ENCODE results near the gene IPCEF1. TPM values are rescaled to one million over a fixed set of nuclear protein-coding genes. Genes with fewer than 3 reads are reported as not detected.

Gene IPCEF1
- total and polyA plus RNA-seq, 2 experiments from 2014 or later: 0.80 TPM; not detected in 1

- DNase-seq (ENCODE audit: low spot score): no peak
- Histone ChIP-seq H3K27ac (no peak overlapping the region), H4K20me1 (ENCODE audit: insufficient read depth, poor library complexity, severe bottlenecking) (no peaks in the 10 kb centered on the region), H3K27me3 (no peaks in the 10 kb centered on the region), H2AFZ (no peak overlapping the region), H3K9me2 (replicated peaks; ENCODE audit: insufficient read depth) (no peaks in the 10 kb centered on the region), H3K9me3 (ENCODE audit: low read depth) (no peaks in the 10 kb centered on the region), H3K4me2 (no peak overlapping the region), H3K4me1 (ENCODE audit: insufficient read depth) (no peaks in the 10 kb centered on the region), H3K36me3 (replicated peaks; ENCODE audit: insufficient read depth, low read depth) (no peaks in the 10 kb centered on the region), H3K79me2 (no peaks in the 10 kb centered on the region), H3K4me3 (no peak overlapping the region)
- TF ChIP-seq CTCF (IDR thresholded peaks at IDR 0.05; ENCODE audit: poor library complexity) (no peak), EZH2 (IDR thresholded peaks at IDR 0.05; ENCODE audit: borderline replicate concordance) (no peak), EZH2phosphoT487 (IDR thresholded peaks at IDR 0.05; ENCODE audit: low read depth, severe bottlenecking, unreplicated experiment) (no peak)
- WGBS (ENCODE audit: low lambda C conversion rate, missing lambda C conversion rate): 93% methylated on average over 3 of the region's 3 CpGs
Measured at GRCh38 chr6:154394571-154394970, 38.0 kb upstream of the IPCEF1 start.

- Histone ChIP-seq H4K20me1 (ENCODE audit: insufficient read depth, poor library complexity, severe bottlenecking) (no peaks in the 10 kb centered on the region), H3K4me2 (no peak overlapping the region), H3K9me3 (ENCODE audit: low read depth) (no peaks in the 10 kb centered on the region), H3K9me2 (replicated peaks; ENCODE audit: insufficient read depth) (no peaks in the 10 kb centered on the region), H2AFZ (no peak overlapping the region), H3K4me1 (ENCODE audit: insufficient read depth) (peaks cover 12% of the 10 kb centered on the region), H3K79me2 (no peaks in the 10 kb centered on the region), H3K4me3 (no peak overlapping the region), H3K27me3 (no peaks in the 10 kb centered on the region), H3K36me3 (replicated peaks; ENCODE audit: insufficient read depth, low read depth) (no peaks in the 10 kb centered on the region), H3K27ac (no peak overlapping the region)
- no peak for TF ChIP-seq EZH2 (IDR thresholded peaks at IDR 0.05; ENCODE audit: borderline replicate concordance)
- no peak for TF ChIP-seq CTCF (IDR thresholded peaks at IDR 0.05; ENCODE audit: poor library complexity)
- no peak for TF ChIP-seq EZH2phosphoT487 (IDR thresholded peaks at IDR 0.05; ENCODE audit: low read depth, severe bottlenecking, unreplicated experiment)
- WGBS (ENCODE audit: low lambda C conversion rate, missing lambda C conversion rate): 96% methylated on average over 1 of the region's 1 CpG
- no peak for DNase-seq (ENCODE audit: low spot score)
Measured at GRCh38 chr6:154390034-154390433, 33.4 kb upstream of the IPCEF1 start.

- H3K4me3 ChIP-seq: no peak overlapping the region
- H3K4me2 ChIP-seq: no peak overlapping the region
- no peaks in the 10 kb centered on the region for H3K79me2 ChIP-seq
- no peaks in the 10 kb centered on the region for H3K9me2 ChIP-seq (replicated peaks; ENCODE audit: insufficient read depth)
- no peak overlapping the region for H2AFZ ChIP-seq
- no peaks in the 10 kb centered on the region for H4K20me1 ChIP-seq (ENCODE audit: insufficient read depth, poor library complexity, severe bottlenecking)
- TF ChIP-seq CTCF (IDR thresholded peaks at IDR 0.05; ENCODE audit: poor library complexity) (no peak), EZH2 (IDR thresholded peaks at IDR 0.05; ENCODE audit: borderline replicate concordance) (no peak)
- H3K27me3 ChIP-seq: no peaks in the 10 kb centered on the region
- no peaks in the 10 kb centered on the region for H3K9me3 ChIP-seq (ENCODE audit: low read depth)
- H3K27ac ChIP-seq: no peak overlapping the region
- DNase-seq (ENCODE audit: low spot score): no peak
- WGBS (ENCODE audit: low lambda C conversion rate, missing lambda C conversion rate): 93% methylated on average over 3 of the region's 3 CpGs
- H3K36me3 ChIP-seq (replicated peaks; ENCODE audit: insufficient read depth, low read depth): no peaks in the 10 kb centered on the region
- H3K4me1 ChIP-seq (ENCODE audit: insufficient read depth): peaks cover 12% of the 10 kb centered on the region
Measured at GRCh38 chr6:154388803-154389202, 32.2 kb upstream of the IPCEF1 start.
